ENCODE results near the gene EHMT1. TPM values are rescaled to one million over a fixed set of nuclear protein-coding genes. Genes with fewer than 3 reads are reported as not detected.
A peak's percentile ranks its signal among the peaks of the same experiment; 100 is the strongest.

EHMT1 gene
- total and polyA plus RNA-seq, 10 of the 15 experiments (the other 5 are each of a cell fraction or from before 2014, with no cell fraction given) = 2.9 to 100 (median 48.1) TPM

GRCh38 chr9:137757139-137757538, 138.3 kb downstream of the EHMT1 start (continued):
- no peak for TF ChIP-seq IRF5 (IDR thresholded peaks at IDR 0.05; ENCODE audit: borderline replicate concordance)

DNA sequence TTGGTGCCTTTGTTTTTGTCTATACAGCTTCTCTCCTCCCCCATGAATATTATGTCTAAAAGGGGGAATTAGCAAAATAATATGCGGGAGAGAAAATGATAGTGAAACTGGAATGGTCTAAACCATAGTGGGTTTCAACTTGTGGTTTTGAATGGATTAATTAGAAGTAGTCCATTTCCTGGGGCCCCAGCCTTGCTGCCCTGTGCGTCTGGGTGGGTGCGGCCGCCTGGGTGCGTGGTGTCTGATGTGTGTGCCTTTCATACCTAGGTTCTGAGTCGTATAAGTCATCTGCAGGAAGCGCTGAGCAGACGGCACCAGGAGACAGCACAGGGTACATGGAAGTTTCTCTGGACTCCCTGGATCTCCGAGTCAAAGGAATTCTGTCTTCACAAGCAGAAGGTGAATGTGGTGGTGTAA, 138.8 kb downstream of the EHMT1 start:
- in situ Hi-C loops (cut with MboI) = no loop called here
- Histone ChIP-seq H3K79me2 (ENCODE audit: control insufficient read depth, insufficient read depth, low read length) (peaks cover 20% of the 10 kb centered on the region), H3K9me3 (replicated peaks; ENCODE audit: control insufficient read depth, insufficient read depth, low read length) (peaks cover 20% of the 10 kb centered on the region; the same call in 2 of the 3 replicates), H3K27ac (ENCODE audit: control insufficient read depth, insufficient read depth) (peak overlapping the region; percentile 96), H3K36me3 (ENCODE audit: control insufficient read depth in 2 of 2, insufficient read depth in 2 of 2, low read length in 1 of 2) (peaks cover 29 to 50% of the 10 kb centered on the region in 2 experiments), H3K27me3 (replicated peaks in 1 of 2; ENCODE audit: control insufficient read depth in 2 of 2, insufficient read depth in 2 of 2, low read length in 1 of 2) (no peaks in the 10 kb centered on the region), H3K4me3 (peak overlapping the region; percentile 31; the same call in 1 of the 2 replicates), H2AFZ (ENCODE audit: control insufficient read depth, low read depth, low read length) (no peak overlapping the region), H3K4me1 (ENCODE audit: control insufficient read depth, insufficient read depth, low read length) (peaks cover 58% of the 10 kb centered on the region), H4K20me1 (ENCODE audit: control insufficient read depth, insufficient read depth) (no peaks in the 10 kb centered on the region), H3K4me2 (ENCODE audit: control insufficient read depth, insufficient read depth) (peak overlapping the region; percentile 19), H3K9ac (ENCODE audit: control insufficient read depth, insufficient read depth, low read length) (no peak overlapping the region)
- SMC1A ChIA-PET (ENCODE audit: uncharacterized antibody, unreplicated experiment) = interaction anchor here (0.7 to 3.8 kb wide), 14 partner anchors 12 to 139 kb away, joined by 3 to 42 read pairs (median 3); partner anchors contain the start of gene EHMT1
- ATAC-seq = peak; percentile 62
- CTCF ChIA-PET = interaction anchor here (0.7 to 2.6 kb wide), 6 partner anchors 8 to 84 kb away, joined by 3 to 17 read pairs (median 6); no protein-coding TSS in a partner anchor
- RAD21 ChIA-PET (ENCODE audit: unreplicated experiment) = interaction anchor here (0.8 to 7.1 kb wide), 4 partner anchors 8 to 84 kb away, joined by 4 to 65 read pairs (median 10); no protein-coding TSS in a partner anchor
- POLR2A ChIA-PET = interaction anchor here (7.4 kb wide), 1 partner anchor 13 kb away, joined by 59 read pairs; no protein-coding TSS in a partner anchor
- no peak for FAIRE-seq
- peak; percentile 69 for DNase-seq (ENCODE audit: low read depth, low spot score)
- WGBS (ENCODE audit: insufficient coverage, insufficient replicate concordance, low lambda C conversion rate, missing lambda C conversion rate) = under 1% methylated on average over 9 of the region's 9 CpGs
- intact Hi-C loops (cut with micrococcal nuclease; ENCODE audit: unreplicated experiment) = loop anchor here (1.0 kb wide), 1 partner anchor 12 kb away; no protein-coding TSS in a partner anchor
- no TSS peak for BruUV-seq (replicated peaks)
- TF ChIP-seq SMC3 (IDR thresholded peaks at IDR 0.05; ENCODE audit: borderline replicate concordance, low read length) (0 out of 2 replicates have a peak, but pooled peaks have one; percentile 8), MEF2B (IDR thresholded peaks at IDR 0.05; ENCODE audit: partially characterized antibody, poor library complexity, severe bottlenecking) (peak; percentile 22), ZZZ3 (IDR thresholded peaks at IDR 0.05; ENCODE audit: control insufficient read depth, insufficient read length, low read depth) (no peak), PKNOX1 (IDR thresholded peaks at IDR 0.05) (no peak), BACH1 (IDR thresholded peaks at IDR 0.05; ENCODE audit: borderline replicate concordance) (no peak), HDAC2 (IDR thresholded peaks at IDR 0.05) (no peak), NFYA (IDR thresholded peaks at IDR 0.05; ENCODE audit: borderline replicate concordance, low read depth, low read length) (no peak), PML (IDR thresholded peaks at IDR 0.05; ENCODE audit: low read length) (no peak), MAX (IDR thresholded peaks at IDR 0.05; ENCODE audit: low read depth, low read length) (no peak)
- TF ChIP-seq, protein P1, sequence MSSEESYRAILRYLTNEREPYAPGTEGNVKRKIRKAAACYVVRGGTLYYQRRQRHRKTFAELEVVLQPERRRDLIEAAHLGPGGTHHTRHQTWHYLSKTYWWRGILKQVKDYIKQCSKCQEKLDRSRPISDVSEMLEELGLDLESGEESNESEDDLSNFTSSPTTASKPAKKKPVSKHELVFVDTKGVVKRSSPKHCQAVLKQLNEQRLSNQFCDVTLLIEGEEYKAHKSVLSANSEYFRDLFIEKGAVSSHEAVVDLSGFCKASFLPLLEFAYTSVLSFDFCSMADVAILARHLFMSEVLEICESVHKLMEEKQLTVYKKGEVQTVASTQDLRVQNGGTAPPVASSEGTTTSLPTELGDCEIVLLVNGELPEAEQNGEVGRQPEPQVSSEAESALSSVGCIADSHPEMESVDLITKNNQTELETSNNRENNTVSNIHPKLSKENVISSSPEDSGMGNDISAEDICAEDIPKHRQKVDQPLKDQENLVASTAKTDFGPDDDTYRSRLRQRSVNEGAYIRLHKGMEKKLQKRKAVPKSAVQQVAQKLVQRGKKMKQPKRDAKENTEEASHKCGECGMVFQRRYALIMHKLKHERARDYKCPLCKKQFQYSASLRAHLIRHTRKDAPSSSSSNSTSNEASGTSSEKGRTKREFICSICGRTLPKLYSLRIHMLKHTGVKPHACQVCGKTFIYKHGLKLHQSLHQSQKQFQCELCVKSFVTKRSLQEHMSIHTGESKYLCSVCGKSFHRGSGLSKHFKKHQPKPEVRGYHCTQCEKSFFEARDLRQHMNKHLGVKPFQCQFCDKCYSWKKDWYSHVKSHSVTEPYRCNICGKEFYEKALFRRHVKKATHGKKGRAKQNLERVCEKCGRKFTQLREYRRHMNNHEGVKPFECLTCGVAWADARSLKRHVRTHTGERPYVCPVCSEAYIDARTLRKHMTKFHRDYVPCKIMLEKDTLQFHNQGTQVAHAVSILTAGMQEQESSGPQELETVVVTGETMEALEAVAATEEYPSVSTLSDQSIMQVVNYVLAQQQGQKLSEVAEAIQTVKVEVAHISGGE (CRISPR knock-in tag; IDR thresholded peaks at IDR 0.05) = no peak
- TF ChIP-seq, protein P2, sequence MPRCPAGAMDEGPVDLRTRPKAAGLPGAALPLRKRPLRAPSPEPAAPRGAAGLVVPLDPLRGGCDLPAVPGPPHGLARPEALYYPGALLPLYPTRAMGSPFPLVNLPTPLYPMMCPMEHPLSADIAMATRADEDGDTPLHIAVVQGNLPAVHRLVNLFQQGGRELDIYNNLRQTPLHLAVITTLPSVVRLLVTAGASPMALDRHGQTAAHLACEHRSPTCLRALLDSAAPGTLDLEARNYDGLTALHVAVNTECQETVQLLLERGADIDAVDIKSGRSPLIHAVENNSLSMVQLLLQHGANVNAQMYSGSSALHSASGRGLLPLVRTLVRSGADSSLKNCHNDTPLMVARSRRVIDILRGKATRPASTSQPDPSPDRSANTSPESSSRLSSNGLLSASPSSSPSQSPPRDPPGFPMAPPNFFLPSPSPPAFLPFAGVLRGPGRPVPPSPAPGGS (IDR thresholded peaks at IDR 0.05; ENCODE audit: borderline replicate concordance, insufficient read depth, low read depth, low read length, poor library complexity, severe bottlenecking) = no peak

Measured in GM12878 (cell line).